ENCODE measurements around the gene DRD1. TPM values are rescaled to one million over a fixed set of nuclear protein-coding genes. Genes with fewer than 3 reads are reported as not detected.
A peak's percentile ranks its signal among the peaks of the same experiment; 100 is the strongest.

DRD1 gene
- total RNA-seq, 1 donor from 2014 or later, result not detected

GRCh38 chr5:175478384-175479124, 34.6 kb upstream of the DRD1 start, which contains the start of gene SFXN1:
Gene SFXN1, plus strand, starts transcription at chr5:175478560. Its CDS starts 13,544 bp downstream, at chr5:175492104.
- H3K36me3 Mint-ChIP-seq (ENCODE audit: low read depth), result peaks cover 41% of the 10 kb centered on the region
- H3K4me3 Mint-ChIP-seq, result peak within 1 kb of the TSS; percentile 96
- DNase-seq (ENCODE audit: low spot score), result peak; percentile 84
- peaks cover 62% of the 10 kb centered on the region for H3K4me1 Mint-ChIP-seq (ENCODE audit: low read depth)
- H3K9me3 Mint-ChIP-seq, result no peaks in the 10 kb centered on the region
- H3K27ac Mint-ChIP-seq, result peak within 1 kb of the TSS; percentile 84
- intact Hi-C loops (cut with micrococcal nuclease), result loop anchor here (1.0 to 10.0 kb wide), 7 partner anchors 14 to 1861 kb away; partner anchors contain the start of genes ARL10, BOD1, DRD1 and KIAA1191
- H3K27me3 Mint-ChIP-seq (ENCODE audit: insufficient read depth), result peaks cover 12% of the 10 kb centered on the region

- Mint-ChIP-seq H3K27me3 (ENCODE audit: insufficient read depth) (peaks cover 12% of the 10 kb centered on the region), H3K36me3 (ENCODE audit: low read depth) (peaks cover 36% of the 10 kb centered on the region), H3K27ac (peak overlapping the region; percentile 80), H3K4me1 (ENCODE audit: low read depth) (peaks cover 57% of the 10 kb centered on the region), H3K4me3 (peak overlapping the region; percentile 86), H3K9me3 (no peaks in the 10 kb centered on the region)
- intact Hi-C loops (cut with micrococcal nuclease), result loop anchor here (1.0 to 10.0 kb wide), 7 partner anchors 14 to 1861 kb away; partner anchors contain the start of genes ARL10, BOD1, DRD1 and KIAA1191
- no peak for DNase-seq (ENCODE audit: low spot score)
Observed at GRCh38 chr5:175478008-175478383, 34.0 kb upstream of the DRD1 start.

GRCh38 chr5:175477440-175477839, 33.5 kb upstream of the DRD1 start:
- intact Hi-C loops (cut with micrococcal nuclease), result loop anchor here (5.0 to 10.0 kb wide), 2 partner anchors 887 to 1860 kb away; partner anchors contain the start of genes ARL10, BOD1 and KIAA1191
- H3K27me3 Mint-ChIP-seq (ENCODE audit: insufficient read depth), result peaks cover 12% of the 10 kb centered on the region
- H3K4me3 Mint-ChIP-seq, result peak overlapping the region; percentile 86
- peaks cover 51% of the 10 kb centered on the region for H3K4me1 Mint-ChIP-seq (ENCODE audit: low read depth)
- DNase-seq (ENCODE audit: low spot score), result no peak
- peaks cover 31% of the 10 kb centered on the region for H3K36me3 Mint-ChIP-seq (ENCODE audit: low read depth)
- H3K9me3 Mint-ChIP-seq, result no peaks in the 10 kb centered on the region
- H3K27ac Mint-ChIP-seq, result peak overlapping the region; percentile 80

GRCh38 chr5:175475248-175475647, 31.3 kb upstream of the DRD1 start:
- no peak for DNase-seq (ENCODE audit: low spot score)
- H3K27ac Mint-ChIP-seq, result no peak overlapping the region
- H3K4me3 Mint-ChIP-seq, result no peak overlapping the region
- H3K9me3 Mint-ChIP-seq, result no peaks in the 10 kb centered on the region
- H3K27me3 Mint-ChIP-seq (ENCODE audit: insufficient read depth), result peaks cover 15% of the 10 kb centered on the region
- peaks cover 38% of the 10 kb centered on the region for H3K4me1 Mint-ChIP-seq (ENCODE audit: low read depth)
- intact Hi-C loops (cut with micrococcal nuclease), result loop anchor here (5.0 to 10.0 kb wide), 2 partner anchors 890 to 1858 kb away; partner anchors contain the start of genes ARL10, BOD1 and KIAA1191
- H3K36me3 Mint-ChIP-seq (ENCODE audit: low read depth), result peaks cover 14% of the 10 kb centered on the region

- DNase-seq (ENCODE audit: low spot score), result no peak
- no peaks in the 10 kb centered on the region for H3K36me3 Mint-ChIP-seq (ENCODE audit: low read depth)
- intact Hi-C loops (cut with micrococcal nuclease), result loop anchor here (10.0 kb wide), 1 partner anchor 892 kb away; the partner anchor contains the start of genes ARL10 and KIAA1191
- peaks cover 13% of the 10 kb centered on the region for H3K27me3 Mint-ChIP-seq (ENCODE audit: insufficient read depth)
- H3K9me3 Mint-ChIP-seq, result peaks cover 7% of the 10 kb centered on the region
- H3K4me1 Mint-ChIP-seq (ENCODE audit: low read depth), result peaks cover 23% of the 10 kb centered on the region
- no peak overlapping the region for H3K4me3 Mint-ChIP-seq
- no peak overlapping the region for H3K27ac Mint-ChIP-seq
Observed at GRCh38 chr5:175472378-175472777, 28.4 kb upstream of the DRD1 start.

- Mint-ChIP-seq H3K4me1 (ENCODE audit: low read depth) (peaks cover 18% of the 10 kb centered on the region), H3K27me3 (ENCODE audit: insufficient read depth) (peaks cover 13% of the 10 kb centered on the region), H3K27ac (peak overlapping the region; percentile 11), H3K9me3 (peaks cover 7% of the 10 kb centered on the region), H3K36me3 (ENCODE audit: low read depth) (no peaks in the 10 kb centered on the region), H3K4me3 (no peak overlapping the region)
- intact Hi-C loops (cut with micrococcal nuclease), result loop anchor here (10.0 kb wide), 1 partner anchor 893 kb away; the partner anchor contains the start of genes ARL10 and KIAA1191
- DNase-seq (ENCODE audit: low spot score), result peak; percentile 11
Observed at GRCh38 chr5:175471628-175472027, 27.6 kb upstream of the DRD1 start.

- H3K27me3 Mint-ChIP-seq (ENCODE audit: insufficient read depth), result peaks cover 11% of the 10 kb centered on the region
- no peak overlapping the region for H3K4me3 Mint-ChIP-seq
Observed at GRCh38 chr5:175471196-175471595, 27.2 kb upstream of the DRD1 start.

GRCh38 chr5:175470781-175471180, 26.8 kb upstream of the DRD1 start:
- no peak for DNase-seq (ENCODE audit: low spot score)
- Mint-ChIP-seq H3K4me3 (no peak overlapping the region), H3K27me3 (ENCODE audit: insufficient read depth) (peaks cover 10% of the 10 kb centered on the region), H3K9me3 (peaks cover 7% of the 10 kb centered on the region), H3K27ac (no peak overlapping the region), H3K4me1 (ENCODE audit: low read depth) (peaks cover 15% of the 10 kb centered on the region), H3K36me3 (ENCODE audit: low read depth) (no peaks in the 10 kb centered on the region)
- intact Hi-C loops (cut with micrococcal nuclease), result loop anchor here (10.0 kb wide), 1 partner anchor 894 kb away; the partner anchor contains the start of genes ARL10 and KIAA1191

More at GRCh38 chr5:175471196-175471595, 27.2 kb upstream of the DRD1 start:
- H3K36me3 Mint-ChIP-seq (ENCODE audit: low read depth), result no peaks in the 10 kb centered on the region
- H3K4me1 Mint-ChIP-seq (ENCODE audit: low read depth), result peaks cover 18% of the 10 kb centered on the region
- H3K27ac Mint-ChIP-seq, result no peak overlapping the region
- intact Hi-C loops (cut with micrococcal nuclease), result loop anchor here (10.0 kb wide), 1 partner anchor 894 kb away; the partner anchor contains the start of genes ARL10 and KIAA1191
- DNase-seq (ENCODE audit: low spot score), result no peak
- peaks cover 7% of the 10 kb centered on the region for H3K9me3 Mint-ChIP-seq

- H3K27me3 Mint-ChIP-seq (ENCODE audit: insufficient read depth), result peaks cover 5% of the 10 kb centered on the region
- H3K4me1 Mint-ChIP-seq (ENCODE audit: low read depth), result peaks cover 18% of the 10 kb centered on the region
- H3K36me3 Mint-ChIP-seq (ENCODE audit: low read depth), result no peaks in the 10 kb centered on the region
- DNase-seq (ENCODE audit: low spot score), result no peak
- peaks cover 7% of the 10 kb centered on the region for H3K9me3 Mint-ChIP-seq
- intact Hi-C loops (cut with micrococcal nuclease), result loop anchor here (10.0 kb wide), 1 partner anchor 895 kb away; the partner anchor contains the start of genes ARL10 and KIAA1191
- no peak overlapping the region for H3K27ac Mint-ChIP-seq
- H3K4me3 Mint-ChIP-seq, result no peak overlapping the region
Observed at GRCh38 chr5:175469916-175470315, 25.9 kb upstream of the DRD1 start.

GRCh38 chr5:175468892-175469291, 24.9 kb upstream of the DRD1 start:
- DNase-seq (ENCODE audit: low spot score), result no peak
- Mint-ChIP-seq H3K36me3 (ENCODE audit: low read depth) (no peaks in the 10 kb centered on the region), H3K27me3 (ENCODE audit: insufficient read depth) (peaks cover 5% of the 10 kb centered on the region), H3K4me3 (no peak overlapping the region), H3K4me1 (ENCODE audit: low read depth) (peaks cover 28% of the 10 kb centered on the region), H3K9me3 (peaks cover 7% of the 10 kb centered on the region), H3K27ac (no peak overlapping the region)
- intact Hi-C loops (cut with micrococcal nuclease), result no loop called here

GRCh38 chr5:175467983-175468690, 24.2 kb upstream of the DRD1 start:
- intact Hi-C loops (cut with micrococcal nuclease), result no loop called here
- no peak for DNase-seq (ENCODE audit: low spot score)
- Mint-ChIP-seq H3K27me3 (ENCODE audit: insufficient read depth) (peaks cover 5% of the 10 kb centered on the region), H3K4me3 (no peak overlapping the region), H3K9me3 (peaks cover 7% of the 10 kb centered on the region), H3K4me1 (ENCODE audit: low read depth) (peaks cover 28% of the 10 kb centered on the region), H3K27ac (no peak overlapping the region), H3K36me3 (ENCODE audit: low read depth) (no peaks in the 10 kb centered on the region)

GRCh38 chr5:175466700-175467318, 22.8 kb upstream of the DRD1 start:
- Mint-ChIP-seq H3K36me3 (ENCODE audit: low read depth) (no peaks in the 10 kb centered on the region), H3K9me3 (peaks cover 7% of the 10 kb centered on the region), H3K27ac (no peak overlapping the region), H3K4me3 (no peak overlapping the region), H3K4me1 (ENCODE audit: low read depth) (peaks cover 26% of the 10 kb centered on the region), H3K27me3 (ENCODE audit: insufficient read depth) (peaks cover 11% of the 10 kb centered on the region)
- intact Hi-C loops (cut with micrococcal nuclease), result no loop called here
- no peak for DNase-seq (ENCODE audit: low spot score)
